ENCODE measurements around the gene SORCS2. TPM values are rescaled to one million over a fixed set of nuclear protein-coding genes. Genes with fewer than 3 reads are reported as not detected.

SORCS2 gene
- total RNA-seq, 1 donor from 2014 or later: under 0.01 TPM

DNA sequence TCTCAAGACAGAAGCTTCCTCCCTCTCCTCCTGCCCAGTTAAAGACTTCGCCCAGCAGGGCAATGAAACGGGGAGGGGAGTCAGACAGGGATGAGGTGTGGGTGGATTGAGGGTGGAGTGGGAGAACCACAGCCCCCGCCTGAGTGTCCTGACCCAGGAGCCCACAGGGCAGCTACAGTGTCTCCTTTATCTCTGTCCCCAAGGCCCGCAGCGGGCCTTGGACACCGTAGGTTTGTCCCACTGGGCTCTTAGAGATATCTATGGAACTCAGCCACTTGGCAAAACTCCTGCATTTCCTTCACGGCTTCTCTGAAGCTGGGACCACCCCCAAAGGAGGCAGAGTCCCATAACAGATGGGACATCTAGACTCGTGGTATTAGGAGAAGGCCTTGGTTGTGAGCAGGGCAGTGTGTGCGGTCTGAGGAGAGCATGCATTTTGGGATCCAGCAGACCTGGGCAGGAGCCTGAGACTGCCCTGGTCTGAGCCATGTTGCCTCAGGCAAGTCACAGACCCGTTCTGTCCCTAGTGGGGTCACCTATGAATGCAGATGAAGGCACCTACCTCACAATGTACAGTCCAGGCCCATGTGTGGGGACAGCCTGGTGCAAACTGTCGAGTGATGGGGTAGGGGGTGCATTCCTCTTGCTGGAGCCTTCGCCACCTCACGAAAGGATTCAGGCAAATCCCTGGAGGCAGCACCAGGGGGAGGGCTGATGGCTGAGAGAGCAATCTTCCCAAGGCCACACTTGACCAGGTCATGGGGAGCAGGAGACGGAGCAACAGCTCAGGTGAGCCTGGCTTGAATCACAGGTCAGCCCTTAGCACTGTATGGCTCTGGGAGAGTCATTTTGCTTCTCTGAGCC is 468.1 kb downstream of the SORCS2 start:
- DNase-seq: no peak

DNA sequence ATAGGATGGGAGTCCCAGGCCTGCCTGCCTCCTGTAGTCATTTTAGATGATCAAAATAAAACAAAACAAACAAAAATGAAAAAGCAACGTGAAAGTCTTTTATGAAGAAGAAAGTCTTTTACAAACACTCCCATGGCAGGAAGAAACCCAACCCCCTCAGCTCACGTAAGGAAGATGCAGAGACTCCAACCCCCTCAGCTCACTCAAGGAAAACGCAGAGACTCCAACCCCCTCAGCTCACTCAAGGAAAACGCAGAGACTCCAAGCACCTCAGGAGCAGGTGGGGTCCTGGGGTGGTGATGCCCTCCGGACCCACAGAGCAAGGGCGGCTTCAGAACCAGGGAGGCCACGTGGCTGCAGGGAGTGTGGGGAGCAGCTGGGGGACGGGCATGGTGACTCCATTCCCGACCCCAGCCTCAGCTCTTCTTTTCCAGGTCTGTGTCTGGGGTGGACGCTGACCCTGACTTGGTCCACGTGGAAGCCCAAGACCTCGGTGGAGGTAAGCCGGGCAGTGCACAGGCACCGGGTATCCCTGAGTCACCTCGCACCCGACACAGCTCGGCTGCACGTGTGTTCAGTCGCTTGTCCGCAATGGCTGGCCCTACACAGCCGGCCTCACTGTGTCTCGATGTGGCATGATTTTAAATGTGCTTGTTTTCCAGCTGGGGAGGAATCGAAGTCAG is 468.9 kb downstream of the SORCS2 start:
- no peak for DNase-seq

DNA sequence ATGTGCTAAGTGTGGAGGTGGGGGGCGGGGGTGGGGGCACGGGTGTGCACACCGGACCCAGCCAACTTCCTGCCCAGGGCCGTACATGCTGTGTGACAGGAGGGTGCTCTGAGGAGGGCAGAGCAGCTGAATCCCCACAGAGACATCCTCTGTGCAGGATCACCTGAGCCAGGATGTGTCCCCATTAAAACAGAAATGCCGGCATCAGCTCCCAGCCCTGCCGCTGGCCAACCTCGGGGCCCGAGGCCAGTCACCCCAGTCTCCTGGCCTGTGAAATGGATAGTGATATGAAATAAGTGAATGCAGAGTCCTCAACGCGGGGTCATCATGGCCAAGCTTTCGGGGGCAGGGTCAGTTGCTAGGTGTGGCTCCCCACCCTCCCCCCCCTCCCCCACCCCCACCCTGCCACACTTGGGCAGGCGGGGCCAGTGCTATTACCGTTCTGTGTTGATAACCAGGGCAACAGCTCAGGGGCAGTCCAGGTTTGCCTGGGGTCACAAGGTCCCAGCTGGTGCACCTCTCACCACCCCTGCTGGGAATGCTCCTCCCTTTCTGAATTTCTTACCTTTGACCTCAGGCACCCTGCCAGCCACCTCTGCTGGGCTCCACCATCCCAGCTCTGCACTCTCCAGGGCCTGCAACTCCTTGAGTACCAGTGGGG is 469.6 kb downstream of the SORCS2 start:
- no peak for DNase-seq

DNA sequence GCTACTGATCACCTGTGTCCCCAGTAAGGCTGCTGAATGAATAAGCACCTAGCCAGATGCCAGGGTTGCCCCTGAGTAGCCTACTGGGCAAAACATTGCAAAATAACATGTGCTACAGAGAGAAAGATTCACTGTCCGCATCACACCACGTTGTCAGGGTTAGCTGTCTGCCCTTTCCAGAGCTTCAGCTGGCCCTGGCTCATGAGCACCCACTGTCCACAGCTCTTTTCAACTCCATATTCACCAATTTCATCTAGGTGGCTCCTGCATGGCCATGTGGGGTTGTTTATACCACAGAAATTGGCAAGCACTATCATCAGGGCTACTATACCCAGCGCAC is 470.1 kb downstream of the SORCS2 start:
- no peak for DNase-seq

DNA sequence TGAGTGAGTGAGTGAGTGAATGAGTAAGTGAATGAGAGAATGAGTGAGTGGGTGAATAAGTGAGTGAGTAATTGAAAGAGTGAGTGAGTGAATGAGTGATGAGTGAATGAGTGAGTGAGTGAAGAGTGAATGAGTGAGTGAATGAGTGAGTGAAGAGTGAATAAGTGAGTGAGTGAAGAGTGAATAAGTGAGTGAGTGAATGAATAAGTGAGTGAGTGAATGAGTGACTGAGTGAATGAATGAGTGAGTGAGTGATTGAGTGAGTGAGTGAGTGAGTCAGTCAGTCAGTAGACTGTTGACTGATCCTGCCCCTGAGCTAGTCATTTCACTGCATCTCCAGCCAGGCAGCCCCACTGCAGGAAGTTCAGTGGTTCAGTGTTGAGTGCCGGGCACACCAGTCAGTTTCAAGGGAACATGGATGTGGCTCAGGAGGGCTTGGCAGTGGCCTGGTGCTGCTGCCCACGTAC is 470.8 kb downstream of the SORCS2 start:
- no peak for DNase-seq

DNA sequence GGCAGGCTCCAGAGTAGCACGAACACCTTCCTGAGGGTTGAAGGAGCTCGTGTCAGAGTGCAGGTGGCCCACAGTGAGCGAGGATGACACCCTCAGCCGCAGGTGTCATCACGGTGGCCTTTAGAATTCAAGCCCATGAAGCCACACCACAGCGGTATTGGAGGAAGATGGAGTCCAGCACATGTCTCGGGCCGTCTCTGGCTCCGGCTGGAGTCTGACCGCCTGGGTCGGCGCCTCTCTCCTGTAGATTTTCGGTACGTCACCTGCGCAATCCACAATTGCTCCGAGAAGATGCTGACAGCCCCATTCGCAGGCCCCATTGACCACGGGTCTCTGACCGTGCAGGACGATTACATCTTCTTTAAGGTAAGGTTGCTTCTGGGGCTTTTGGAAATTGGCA is 471.8 kb downstream of the SORCS2 start:
- DNase-seq: no peak

DNA sequence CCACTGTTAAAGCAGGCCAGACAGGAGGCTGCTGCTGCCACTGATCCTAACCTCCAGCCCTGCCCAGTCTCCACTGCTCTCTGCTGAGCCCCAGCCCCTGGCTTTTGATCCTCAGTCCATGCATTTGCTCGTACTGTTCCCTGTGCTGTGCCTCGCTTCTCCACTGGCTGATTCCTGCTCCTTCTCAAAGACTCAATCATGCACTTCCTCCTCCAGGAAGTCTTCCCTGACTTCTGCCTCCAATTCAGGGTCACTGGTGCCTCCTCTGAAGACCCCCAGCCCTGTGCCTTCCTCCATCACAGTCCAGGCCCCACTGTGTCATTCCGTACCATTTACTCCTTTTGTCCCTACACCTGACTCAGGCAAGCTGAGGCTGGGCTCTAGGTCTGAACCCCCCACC is 473.0 kb downstream of the SORCS2 start:
- DNase-seq: no peak

DNA sequence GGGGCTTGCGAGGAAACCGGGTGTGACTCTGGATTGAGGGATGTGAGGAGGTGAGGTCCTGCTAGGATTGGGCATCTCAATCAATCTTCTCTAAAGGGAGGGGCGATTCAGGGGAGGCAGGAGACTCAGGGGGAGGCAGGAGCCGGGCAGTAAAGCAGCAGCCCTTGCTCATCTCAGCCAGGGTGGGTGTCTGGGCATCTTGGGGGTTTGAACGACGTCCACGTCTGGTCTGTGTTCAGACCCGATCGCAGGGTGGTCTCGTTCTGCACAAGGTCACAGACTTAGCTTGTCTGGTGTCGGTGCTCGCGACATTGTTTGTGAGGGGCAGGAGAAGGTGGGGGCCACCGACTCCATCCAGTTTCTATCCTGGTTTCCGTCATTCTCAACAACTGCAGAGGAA is 473.7 kb downstream of the SORCS2 start:
- no peak for DNase-seq

DNA sequence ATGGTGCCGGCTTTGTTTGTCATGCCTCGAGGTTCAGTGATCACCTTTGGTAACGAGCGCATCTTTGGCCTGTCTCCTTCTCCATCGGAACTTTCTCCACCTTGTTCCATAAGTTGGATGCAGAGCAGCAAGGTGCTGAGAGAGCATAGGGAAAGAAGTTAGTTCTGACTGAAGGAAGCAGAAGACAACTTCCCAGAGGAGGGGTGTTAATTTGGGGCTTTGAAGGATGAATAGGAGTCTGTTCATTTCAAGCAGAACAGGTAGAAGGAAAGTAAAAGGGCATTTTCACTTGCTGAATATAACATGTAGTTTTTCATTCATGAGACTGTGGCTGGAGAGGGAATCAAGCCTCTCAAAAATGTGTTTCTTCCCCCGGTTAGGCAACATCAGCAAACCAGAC is 474.4 kb downstream of the SORCS2 start:
- DNase-seq: no peak

DNA sequence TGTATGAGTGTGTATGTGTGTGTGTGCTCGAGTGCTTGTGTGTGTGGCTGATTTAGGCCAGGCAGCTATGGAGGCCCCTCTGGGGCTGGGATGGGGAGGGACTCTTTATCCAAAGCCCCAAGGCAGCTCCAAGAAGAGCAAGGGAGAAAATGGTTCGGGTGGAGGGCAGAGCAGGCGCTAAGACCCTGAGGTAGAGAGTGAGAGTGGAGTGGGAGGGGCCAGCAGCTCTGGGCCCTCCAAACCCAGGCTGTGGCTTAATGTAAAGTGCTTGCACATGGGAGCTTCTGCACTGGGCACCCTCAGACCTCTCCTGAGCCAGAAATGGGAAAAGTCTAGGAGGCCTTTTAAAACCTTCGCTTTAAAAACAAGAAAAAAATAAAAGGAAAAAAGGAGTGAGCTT is 475.9 kb downstream of the SORCS2 start:
- no peak for DNase-seq

DNA sequence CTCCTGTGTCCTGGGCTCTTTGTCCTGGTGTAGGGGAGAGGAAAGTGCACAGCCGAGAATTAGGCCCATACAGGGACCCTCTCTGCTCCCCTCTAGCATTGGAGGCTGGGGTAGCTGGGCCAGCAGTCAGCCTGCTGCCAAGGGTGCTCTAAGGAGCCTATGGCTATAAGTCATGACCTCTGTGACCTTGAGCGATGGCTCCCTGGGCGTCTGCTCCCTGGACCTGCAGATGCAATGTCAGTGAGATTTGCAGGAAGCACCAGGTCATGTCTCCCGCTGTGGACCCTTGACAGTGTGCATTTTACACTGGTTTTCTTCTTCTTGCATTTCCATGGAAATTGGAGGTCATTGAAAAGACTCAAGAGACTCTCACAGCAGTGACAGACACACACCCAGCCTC is 476.5 kb downstream of the SORCS2 start:
- no peak for DNase-seq

DNA sequence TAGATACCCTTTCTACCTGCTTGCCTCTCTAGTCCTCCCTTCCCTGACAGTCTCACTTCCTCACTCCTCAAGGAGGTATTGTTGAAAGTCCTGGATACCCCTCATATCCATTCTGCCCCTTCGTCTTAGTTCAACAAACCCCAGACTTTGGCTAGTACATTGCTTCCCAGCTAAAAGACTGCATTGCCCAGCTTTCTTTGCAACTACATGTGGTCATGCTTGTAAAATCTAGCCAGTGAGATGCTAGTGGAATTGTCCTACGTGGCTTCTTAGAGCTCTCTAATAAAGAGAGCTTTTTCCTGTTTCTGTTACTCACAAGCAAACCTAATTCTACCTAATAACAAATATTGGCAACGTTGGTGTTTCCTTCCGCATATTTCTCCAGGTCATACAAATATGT is 480.3 kb downstream of the SORCS2 start:
- DNase-seq: no peak

DNA sequence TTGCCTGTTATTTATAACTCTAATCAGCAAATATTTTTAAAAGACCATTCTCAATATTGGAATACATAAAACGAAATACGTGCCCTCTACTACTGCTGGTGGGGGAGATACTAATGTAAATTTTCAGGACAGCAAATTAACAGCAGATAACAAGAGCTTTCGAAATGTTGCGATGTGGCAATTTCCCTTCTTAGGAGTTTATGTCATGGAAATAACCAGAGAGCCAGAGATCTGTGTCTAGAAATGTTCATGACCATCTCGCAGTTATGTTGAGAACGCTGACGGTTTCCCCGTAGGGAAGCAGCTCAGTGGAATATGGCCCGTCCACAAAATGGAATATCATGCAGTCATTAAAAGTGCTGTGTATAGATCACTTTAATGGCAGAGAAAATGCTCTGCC is 480.8 kb downstream of the SORCS2 start:
- DNase-seq: no peak

DNA sequence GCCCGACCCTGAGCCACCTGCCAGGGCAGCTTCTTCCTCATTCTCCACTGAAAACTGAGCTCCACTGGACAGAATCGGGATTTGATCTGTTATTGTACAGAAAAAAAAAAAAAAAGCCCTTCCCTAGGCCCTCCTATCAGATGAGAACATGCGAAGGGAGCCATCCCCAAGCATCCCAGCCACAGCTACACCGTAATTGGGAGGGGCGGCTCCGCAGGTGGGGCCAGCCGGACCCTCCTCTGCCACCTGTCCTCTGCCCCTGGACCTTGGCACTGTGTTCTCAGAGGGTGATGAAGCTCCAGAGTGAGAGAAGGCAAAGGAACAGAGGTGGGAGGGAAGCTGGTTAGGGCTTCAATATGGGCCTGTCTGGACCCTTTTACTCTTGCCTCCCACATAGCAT is 482.4 kb downstream of the SORCS2 start:
- DNase-seq: no peak

DNA sequence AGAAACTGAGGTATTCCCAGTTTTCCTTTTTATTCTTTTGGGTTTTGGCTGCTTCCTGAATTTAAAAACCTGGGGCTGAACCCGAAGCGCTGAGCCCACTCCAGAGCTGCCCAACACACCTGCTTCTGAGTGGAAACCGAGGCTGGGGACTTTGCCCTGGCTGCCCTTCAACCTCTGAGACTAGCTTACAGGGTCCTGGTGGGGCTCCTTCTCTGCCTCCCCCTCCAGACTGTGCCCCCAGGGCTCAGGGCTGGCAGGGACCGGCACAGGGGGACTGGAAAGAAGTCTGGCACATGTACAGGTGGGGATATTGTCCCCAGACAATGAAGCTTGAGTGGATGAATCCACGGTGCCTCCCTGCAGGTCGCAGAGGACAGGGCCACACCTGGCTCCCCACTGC is 482.8 kb downstream of the SORCS2 start:
- DNase-seq: no peak

DNA sequence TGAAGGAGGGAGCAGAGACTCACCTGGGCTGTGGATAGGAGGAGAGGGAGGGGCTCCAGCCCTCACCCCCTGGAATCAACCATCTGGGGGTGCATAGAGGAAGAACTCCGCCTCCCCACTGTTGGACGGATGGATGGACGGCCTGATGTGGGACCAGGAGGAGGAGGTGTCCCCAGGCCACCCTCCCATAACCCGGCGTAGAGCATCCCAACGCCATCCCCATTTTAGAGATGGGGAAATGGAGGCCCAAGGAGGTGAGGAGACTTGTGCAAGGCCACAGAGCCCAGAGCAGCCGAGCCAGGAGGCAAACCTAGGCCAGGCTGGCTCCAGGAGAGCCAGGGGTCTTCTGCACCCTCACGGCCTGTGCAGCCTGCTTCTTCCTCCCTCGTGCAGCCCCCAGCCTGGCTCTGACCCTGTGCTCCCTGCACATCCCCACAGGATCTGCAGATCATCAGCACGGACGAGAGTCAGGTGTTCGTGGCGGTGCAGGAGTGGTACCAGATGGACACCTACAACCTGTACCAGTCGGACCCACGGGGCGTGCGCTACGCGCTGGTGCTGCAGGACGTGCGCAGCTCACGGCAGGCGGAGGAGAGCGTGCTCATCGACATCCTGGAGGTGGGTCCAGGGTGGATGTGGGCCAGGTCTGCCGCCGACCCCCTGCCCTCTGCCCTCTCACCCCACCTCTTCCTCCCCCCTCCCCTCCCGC is 483.4 kb downstream of the SORCS2 start:
- no peak for DNase-seq

DNA sequence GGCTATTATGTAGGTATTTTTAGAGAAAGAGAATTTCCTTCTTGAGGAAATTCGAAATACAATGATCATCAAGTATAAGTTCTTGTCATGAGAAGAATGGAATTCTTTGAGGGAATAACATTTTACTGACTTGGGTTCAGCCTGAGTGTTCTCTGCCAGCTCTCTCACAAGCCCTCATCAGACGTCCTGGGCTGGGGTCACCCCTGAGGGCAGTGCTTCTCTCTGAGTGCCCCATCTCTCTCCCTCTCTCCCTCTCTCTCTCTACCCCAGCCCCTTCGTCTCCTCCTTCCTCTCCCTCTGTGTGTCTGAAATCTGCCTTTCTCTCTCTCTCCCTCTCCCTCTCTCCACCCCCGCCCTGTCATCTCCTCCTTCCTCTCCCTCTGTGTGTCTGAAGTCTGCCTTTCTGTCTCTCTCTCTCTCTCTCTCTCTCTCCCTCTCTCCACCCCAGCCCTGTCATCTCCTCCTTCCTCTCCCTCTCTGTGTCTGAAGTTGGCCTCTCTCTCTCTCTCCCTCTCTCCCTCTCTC is 484.1 kb downstream of the SORCS2 start:
- no peak for DNase-seq

DNA sequence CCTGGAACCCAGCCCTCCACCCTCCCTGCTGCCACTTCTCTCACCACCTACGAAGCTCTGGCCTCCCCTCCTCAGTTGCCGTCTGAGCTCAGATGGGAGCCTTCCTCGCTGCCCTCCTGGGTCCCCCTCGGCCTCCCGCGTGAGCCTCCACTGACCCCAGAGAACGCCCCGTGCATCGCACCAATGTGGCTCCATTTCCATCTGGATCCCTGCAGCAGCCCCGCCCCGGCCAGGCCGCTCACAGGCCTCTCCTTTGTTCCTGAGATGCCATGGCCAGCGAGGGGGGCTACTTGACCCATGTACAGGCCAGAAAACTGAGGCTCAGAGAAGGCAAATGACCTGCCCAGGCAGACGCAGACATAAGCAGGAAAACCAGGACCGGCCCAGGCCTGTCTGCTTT is 484.7 kb downstream of the SORCS2 start:
- no peak for DNase-seq

DNA sequence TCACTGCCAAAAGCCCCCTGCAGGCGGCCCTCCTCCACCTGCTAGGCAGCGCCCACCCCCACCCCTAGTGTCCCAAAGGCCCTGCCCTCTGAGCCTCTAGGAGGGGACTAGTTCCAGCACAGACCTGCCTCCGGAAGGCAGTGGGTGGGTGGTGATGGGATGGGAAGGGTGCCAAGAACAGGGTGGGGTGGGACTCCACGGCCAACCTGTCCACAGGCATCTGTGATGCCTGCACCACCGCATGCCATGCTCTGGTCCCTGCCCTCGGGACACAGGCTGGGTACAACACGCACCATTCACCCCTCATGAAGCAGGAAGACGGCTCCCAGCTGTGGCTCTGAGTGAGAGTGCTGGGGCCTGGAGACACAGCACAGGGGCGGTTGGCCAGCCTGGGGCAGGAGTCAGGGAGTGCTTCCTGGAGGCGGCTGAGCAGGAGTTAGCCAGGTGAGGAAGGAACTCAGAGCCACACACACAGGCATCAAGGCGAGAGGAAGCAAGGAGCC is 485.5 kb downstream of the SORCS2 start:
- no peak for DNase-seq

DNA sequence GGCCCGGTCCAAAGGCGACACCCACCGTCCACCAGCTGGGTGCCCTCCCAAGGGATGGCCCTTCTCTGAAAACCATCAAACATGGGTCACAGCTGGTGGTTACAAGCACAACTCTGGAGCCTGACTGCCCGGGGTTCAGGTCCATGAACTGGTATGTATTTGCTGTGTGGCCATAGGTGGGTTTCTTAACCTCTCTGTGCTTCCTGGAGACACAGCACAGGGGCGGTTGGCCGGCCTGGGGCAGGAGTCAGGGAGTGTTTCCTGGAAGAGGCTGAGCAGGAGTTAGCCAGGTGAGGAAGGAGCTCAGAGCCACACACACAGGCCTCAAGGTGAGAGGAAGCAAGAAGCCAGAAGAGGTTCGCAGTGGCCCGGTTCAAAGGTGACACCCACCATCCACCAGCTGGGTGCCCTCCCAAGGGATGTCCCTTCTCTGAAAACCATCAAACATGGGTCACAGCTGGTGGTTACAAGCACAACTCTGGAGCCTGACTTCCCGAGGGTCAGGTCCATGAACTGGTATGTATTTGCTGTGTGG is 486.0 kb downstream of the SORCS2 start:
- DNase-seq: no peak

DNA sequence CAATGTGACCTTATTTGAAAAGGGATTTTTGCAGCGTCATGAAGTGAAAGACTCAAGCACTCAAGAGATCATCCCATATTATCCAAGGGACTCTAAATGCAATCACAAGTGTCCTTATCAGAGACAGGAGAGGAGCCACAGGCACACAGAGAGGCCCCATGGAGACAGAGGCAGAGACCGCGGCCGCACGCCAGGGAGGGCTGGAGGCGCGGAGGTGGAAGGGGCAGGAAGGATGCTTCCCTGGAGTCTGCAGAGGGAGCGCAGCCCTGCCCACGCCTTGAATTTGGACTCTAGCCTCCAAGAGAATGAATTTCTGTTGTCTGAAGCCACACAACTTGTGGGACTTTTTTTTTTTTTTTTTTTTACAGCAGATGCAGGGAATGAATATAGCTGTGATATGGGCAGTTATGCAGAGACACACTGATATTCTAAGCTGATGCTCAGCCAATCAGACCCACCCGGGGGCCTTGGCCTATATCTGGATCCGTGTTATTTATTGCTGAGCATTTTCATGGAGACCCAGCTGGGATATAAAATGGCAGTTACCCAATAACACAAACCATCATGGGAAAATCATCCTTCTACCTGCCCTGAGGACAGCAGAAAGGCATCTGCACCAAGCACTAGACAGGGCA is 487.2 kb downstream of the SORCS2 start:
- DNase-seq: no peak

DNA sequence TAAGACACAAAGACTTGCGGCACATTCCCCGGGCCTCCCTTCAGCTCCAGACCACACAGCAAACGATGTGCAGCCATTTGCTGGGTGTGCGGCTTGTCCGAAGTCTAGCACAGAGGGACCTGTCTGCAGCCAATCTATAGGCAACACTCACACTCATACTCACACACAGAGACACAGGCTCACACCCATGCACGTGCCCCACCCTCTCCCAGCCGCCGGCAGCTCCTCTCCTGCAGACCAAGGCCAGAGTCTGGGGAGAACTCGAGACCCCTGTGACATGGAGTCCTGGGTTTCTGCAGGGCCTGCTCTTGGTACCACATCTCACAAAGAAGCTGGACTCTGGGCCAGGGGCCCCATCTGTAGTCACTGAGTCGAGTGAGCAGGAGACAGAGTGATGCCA is 487.8 kb downstream of the SORCS2 start:
- no peak for DNase-seq

Data from dermis blood vessel endothelial cell (primary cell).